Measurements from ENCODE around the gene MRPL52.

DNA sequence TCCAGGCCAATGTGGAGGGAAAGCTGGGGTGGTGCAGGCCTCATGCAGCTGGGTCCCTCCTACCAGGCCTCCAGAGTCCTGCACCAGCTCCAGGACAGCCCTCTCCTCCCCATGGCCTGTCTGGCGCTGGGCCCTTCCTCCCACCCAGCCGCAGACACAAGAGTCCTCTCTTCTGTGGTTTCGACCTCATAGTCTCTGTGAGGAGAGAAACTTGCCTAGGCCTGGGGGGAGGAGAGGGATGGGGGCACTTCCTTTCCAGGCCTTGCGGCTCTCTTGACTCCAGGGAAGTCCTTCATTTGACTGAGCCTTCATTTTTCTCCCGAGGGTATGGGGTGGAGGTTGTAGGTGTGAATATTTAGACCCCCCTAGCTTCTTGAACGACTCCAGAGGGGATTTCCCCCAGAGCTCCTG, 8.9 kb downstream of the MRPL52 start:
- TF ChIP-seq EZH2 (IDR thresholded peaks at IDR 0.05): no peak
- TF ChIP-seq, protein P1, sequence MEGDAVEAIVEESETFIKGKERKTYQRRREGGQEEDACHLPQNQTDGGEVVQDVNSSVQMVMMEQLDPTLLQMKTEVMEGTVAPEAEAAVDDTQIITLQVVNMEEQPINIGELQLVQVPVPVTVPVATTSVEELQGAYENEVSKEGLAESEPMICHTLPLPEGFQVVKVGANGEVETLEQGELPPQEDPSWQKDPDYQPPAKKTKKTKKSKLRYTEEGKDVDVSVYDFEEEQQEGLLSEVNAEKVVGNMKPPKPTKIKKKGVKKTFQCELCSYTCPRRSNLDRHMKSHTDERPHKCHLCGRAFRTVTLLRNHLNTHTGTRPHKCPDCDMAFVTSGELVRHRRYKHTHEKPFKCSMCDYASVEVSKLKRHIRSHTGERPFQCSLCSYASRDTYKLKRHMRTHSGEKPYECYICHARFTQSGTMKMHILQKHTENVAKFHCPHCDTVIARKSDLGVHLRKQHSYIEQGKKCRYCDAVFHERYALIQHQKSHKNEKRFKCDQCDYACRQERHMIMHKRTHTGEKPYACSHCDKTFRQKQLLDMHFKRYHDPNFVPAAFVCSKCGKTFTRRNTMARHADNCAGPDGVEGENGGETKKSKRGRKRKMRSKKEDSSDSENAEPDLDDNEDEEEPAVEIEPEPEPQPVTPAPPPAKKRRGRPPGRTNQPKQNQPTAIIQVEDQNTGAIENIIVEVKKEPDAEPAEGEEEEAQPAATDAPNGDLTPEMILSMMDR (IDR thresholded peaks at IDR 0.05 in 2 of 3, conservative IDR thresholded peaks at IDR 0.05 in 1 of 3; ENCODE audit: borderline replicate concordance in 1 of 3, insufficient read depth in 1 of 3, low read depth in 2 of 3, low read length in 2 of 3): no peak
- TF ChIP-seq, protein P2, sequence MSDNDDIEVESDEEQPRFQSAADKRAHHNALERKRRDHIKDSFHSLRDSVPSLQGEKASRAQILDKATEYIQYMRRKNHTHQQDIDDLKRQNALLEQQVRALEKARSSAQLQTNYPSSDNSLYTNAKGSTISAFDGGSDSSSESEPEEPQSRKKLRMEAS (IDR thresholded peaks at IDR 0.05): no peak
- no peak for TF ChIP-seq EZH2phosphoT487 (IDR thresholded peaks at IDR 0.05; ENCODE audit: borderline replicate concordance)
- TF ChIP-seq ZNF274 (IDR thresholded peaks at IDR 0.05; ENCODE audit: low read depth, low read length): no peak
- TF ChIP-seq SIN3A (IDR thresholded peaks at IDR 0.05; ENCODE audit: low read depth): no peak
- TF ChIP-seq, protein P3, sequence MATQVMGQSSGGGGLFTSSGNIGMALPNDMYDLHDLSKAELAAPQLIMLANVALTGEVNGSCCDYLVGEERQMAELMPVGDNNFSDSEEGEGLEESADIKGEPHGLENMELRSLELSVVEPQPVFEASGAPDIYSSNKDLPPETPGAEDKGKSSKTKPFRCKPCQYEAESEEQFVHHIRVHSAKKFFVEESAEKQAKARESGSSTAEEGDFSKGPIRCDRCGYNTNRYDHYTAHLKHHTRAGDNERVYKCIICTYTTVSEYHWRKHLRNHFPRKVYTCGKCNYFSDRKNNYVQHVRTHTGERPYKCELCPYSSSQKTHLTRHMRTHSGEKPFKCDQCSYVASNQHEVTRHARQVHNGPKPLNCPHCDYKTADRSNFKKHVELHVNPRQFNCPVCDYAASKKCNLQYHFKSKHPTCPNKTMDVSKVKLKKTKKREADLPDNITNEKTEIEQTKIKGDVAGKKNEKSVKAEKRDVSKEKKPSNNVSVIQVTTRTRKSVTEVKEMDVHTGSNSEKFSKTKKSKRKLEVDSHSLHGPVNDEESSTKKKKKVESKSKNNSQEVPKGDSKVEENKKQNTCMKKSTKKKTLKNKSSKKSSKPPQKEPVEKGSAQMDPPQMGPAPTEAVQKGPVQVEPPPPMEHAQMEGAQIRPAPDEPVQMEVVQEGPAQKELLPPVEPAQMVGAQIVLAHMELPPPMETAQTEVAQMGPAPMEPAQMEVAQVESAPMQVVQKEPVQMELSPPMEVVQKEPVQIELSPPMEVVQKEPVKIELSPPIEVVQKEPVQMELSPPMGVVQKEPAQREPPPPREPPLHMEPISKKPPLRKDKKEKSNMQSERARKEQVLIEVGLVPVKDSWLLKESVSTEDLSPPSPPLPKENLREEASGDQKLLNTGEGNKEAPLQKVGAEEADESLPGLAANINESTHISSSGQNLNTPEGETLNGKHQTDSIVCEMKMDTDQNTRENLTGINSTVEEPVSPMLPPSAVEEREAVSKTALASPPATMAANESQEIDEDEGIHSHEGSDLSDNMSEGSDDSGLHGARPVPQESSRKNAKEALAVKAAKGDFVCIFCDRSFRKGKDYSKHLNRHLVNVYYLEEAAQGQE (IDR thresholded peaks at IDR 0.05; ENCODE audit: low read depth): no peak
- TF ChIP-seq YY1 (IDR thresholded peaks at IDR 0.05; ENCODE audit: extremely low read depth, insufficient replicate concordance, low read depth, low read length): no peak
- no peak for TF ChIP-seq POLR2A (IDR thresholded peaks at IDR 0.05; ENCODE audit: borderline replicate concordance, extremely low read depth, insufficient read depth, insufficient read length)
- TF ChIP-seq POLR2AphosphoS5 (IDR thresholded peaks at IDR 0.05; ENCODE audit: low read depth, low read length): no peak
